Ovary (tissue), 3 donors: ENCODE measurements around the gene KLHL5.

ENCODE experiments used
- EP300 ChIP-seq: sonication (generic); formaldehyde crosslinking; IDR thresholded peaks from one replicate; pipeline ENCODE4 v1.6.1; 2017; ENCODE audit warnings: antibody characterized with exemption
- POLR2A ChIP-seq: fragments of 450-650 bp; IDR thresholded peaks from one replicate; pipeline ENCODE4 v1.6.1; 2017; ENCODE audit warnings: antibody characterized with exemption, mild to moderate bottlenecking, moderate library complexity
- TF ChIP-seq, protein P1 (sequence below), 3 donors: fragments of 450-650 bp in 2 of 3; fragments of 200-600 bp in 1 of 3; IDR thresholded peaks; one replicate each; pipeline versions ENCODE4 v1.5.1 to v1.8.0; 2016 to 2022; ENCODE audit warnings: antibody characterized with exemption in 3 of 3, mild to moderate bottlenecking in 1 of 3
- donor health status: DM: no; HTN: no; CAD: no.

DNA sequence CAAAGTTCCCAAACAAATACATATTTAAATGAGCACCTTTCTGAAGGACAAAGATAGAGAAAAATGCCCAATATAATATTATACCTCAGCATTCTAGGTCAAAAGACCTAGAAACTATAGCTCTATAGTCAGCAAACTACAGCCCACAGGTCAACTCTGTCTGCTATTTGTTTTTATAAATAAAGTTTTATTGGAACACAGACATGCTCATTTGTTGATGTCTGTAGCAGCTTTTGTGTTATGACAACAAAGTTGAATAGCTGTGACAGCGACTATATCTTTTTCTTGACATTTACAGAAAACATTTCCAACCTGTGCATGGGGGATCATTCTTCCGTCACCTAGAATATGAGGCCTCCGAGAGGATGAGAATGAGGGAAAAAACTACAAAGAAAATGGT is 71.6 kb downstream of the KLHL5 start:
- TF ChIP-seq POLR2A = no peak
- TF ChIP-seq, protein P1, sequence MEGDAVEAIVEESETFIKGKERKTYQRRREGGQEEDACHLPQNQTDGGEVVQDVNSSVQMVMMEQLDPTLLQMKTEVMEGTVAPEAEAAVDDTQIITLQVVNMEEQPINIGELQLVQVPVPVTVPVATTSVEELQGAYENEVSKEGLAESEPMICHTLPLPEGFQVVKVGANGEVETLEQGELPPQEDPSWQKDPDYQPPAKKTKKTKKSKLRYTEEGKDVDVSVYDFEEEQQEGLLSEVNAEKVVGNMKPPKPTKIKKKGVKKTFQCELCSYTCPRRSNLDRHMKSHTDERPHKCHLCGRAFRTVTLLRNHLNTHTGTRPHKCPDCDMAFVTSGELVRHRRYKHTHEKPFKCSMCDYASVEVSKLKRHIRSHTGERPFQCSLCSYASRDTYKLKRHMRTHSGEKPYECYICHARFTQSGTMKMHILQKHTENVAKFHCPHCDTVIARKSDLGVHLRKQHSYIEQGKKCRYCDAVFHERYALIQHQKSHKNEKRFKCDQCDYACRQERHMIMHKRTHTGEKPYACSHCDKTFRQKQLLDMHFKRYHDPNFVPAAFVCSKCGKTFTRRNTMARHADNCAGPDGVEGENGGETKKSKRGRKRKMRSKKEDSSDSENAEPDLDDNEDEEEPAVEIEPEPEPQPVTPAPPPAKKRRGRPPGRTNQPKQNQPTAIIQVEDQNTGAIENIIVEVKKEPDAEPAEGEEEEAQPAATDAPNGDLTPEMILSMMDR (IDR thresholded peaks at IDR 0.05) = no peak
- TF ChIP-seq EP300 = no peak
